H7 (cell line): ENCODE data around the gene SETBP1. TPM values are rescaled to one million over a fixed set of nuclear protein-coding genes. Genes with fewer than 3 reads are reported as not detected.

Experiments used
- DNase-seq: peaks from one replicate; pipeline ENCODE4 v3.0.0; 2012
- H3K27me3 ChIP-seq: 2 replicates; pipeline ENCODE4 v1.6.0; 2011; ENCODE audit warnings: mild to moderate bottlenecking, low read length; ENCODE audit not compliant: control insufficient read depth, insufficient read depth
- H3K36me3 ChIP-seq: replicated peaks from 2 replicates; pipeline ENCODE4 v1.5.1; 2011; ENCODE audit warnings: low read length; ENCODE audit not compliant: control insufficient read depth, insufficient read depth
- H3K4me3 ChIP-seq: 2 replicates; pipeline ENCODE4 v1.5.1; 2011; ENCODE audit warnings: low read depth, mild to moderate bottlenecking, control low read depth, low read length, moderate library complexity; ENCODE audit not compliant: insufficient read depth
- total RNA-seq: library from RNA; depleted of rRNA; stranded (reverse); fragments of >200 nt; shearing (Covaris generic); gene quantifications from 2 replicates; pipeline ENCODE4 v1.2.3, GENCODE V29; 2014

SETBP1 gene
- total RNA-seq, 1 experiment from 2014 or later, result 1.8 TPM

DNA sequence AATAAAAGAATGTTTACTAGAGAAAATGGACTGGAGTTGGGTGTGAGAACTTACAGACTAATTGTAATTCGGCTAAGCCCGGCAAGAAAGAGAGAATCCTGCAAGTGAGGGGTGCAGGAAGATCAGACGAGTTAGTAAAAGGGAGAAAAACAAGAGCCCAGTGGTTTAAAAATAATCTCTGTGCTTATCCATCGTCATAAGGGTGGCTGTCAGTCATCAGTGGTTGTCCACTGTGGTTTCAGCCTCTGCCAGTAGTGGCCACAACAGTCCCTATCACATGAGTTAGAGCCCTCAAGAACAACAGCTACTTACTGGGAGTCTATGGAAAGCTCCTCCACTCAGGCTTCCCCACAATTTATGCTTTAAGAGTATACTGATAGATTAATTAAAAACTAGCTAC lies 239.8 kb downstream of the SETBP1 start:
- no peaks in the 10 kb centered on the region for H3K27me3 ChIP-seq
- H3K4me3 ChIP-seq, result no peak overlapping the region
- no peaks in the 10 kb centered on the region for H3K36me3 ChIP-seq
- no peak for DNase-seq

DNA sequence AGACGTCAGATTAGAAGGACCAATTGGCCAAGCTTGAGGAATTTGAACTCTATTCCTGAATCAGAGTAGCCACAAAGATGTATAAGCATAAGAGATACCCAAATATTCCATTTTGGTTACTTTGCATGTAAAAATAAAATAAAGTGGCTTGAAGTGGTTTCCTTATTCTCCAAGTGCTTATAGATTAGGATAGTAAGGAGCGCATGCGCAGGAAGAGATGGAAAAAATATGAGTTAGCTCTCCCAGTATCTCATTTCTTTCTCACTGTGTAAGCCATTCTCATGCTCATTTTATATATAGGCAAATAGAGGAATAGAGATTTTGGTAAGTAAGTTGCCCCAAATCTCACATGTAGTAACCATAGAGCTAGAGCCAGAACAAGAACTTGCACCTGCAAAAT lies 241.3 kb downstream of the SETBP1 start:
- DNase-seq, result no peak
- no peaks in the 10 kb centered on the region for H3K36me3 ChIP-seq

GRCh38 chr18:44922968-44923367 lies 242.3 kb downstream of the SETBP1 start:
- H3K27me3 ChIP-seq, result no peaks in the 10 kb centered on the region
- DNase-seq, result no peak
- no peak overlapping the region for H3K4me3 ChIP-seq
- no peaks in the 10 kb centered on the region for H3K36me3 ChIP-seq

More for the DNA sequence above, 241.3 kb downstream of the SETBP1 start:
- Histone ChIP-seq H3K27me3 (no peaks in the 10 kb centered on the region), H3K4me3 (no peak overlapping the region)

- no peak overlapping the region for H3K4me3 ChIP-seq
- H3K27me3 ChIP-seq, result no peaks in the 10 kb centered on the region
- no peaks in the 10 kb centered on the region for H3K36me3 ChIP-seq
- no peak for DNase-seq
Measured at GRCh38 chr18:44924785-44925499, 244.3 kb downstream of the SETBP1 start.

DNA sequence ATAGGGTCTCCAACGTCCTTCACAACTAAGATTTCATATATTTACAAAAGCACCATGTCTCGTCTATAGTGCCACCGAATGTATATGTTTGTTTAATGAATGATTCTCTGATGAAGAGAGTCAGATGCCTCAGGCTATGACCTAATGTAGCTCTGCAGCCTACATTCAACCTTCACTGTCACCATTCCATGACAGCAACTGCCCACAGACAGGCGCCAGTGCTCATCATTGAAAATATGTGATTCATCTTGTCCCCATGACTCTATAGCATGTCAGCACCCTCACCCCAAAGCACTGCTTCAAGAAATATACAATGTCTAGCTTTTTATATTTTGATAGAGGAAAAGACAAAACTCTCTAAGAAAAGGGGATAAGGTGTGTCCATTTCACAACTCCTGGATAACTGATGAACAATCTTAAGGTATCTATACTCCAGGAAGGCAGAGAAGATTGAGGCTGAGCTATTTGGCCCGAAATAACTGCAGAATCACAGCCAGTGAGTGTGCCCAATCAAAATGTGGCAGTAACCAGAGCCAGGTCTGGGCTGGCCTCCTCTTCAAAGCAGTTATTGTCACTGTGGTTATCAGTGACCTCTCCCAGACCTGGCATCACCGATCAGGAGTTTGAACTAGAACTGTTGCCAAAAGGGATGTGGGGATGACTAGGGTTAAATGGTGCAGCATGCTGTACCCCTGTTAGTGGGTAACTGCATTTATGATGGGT lies 246.6 kb downstream of the SETBP1 start:
- Histone ChIP-seq H3K4me3 (no peak overlapping the region), H3K36me3 (no peaks in the 10 kb centered on the region), H3K27me3 (no peaks in the 10 kb centered on the region)
- no peak for DNase-seq

DNA sequence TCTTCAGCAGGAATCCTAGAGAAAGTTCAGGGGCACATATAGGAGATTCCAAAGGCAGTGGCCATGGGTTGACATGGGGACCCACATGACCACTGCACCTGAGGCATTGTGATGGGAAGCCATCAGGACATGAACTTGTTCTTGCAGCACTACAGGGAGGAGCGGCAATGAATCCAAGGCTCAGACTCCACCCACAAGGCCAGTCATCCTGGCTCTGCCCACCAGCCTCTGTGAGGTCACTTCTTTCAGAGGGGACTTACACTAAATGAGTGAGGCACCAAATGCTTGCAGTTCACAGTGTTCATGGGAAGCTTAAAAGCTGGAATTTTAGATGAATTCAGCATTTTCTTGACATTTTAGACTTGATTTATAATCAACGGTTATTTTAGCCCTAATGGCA lies 254.2 kb downstream of the SETBP1 start:
- no peak for DNase-seq
- Histone ChIP-seq H3K36me3 (no peaks in the 10 kb centered on the region), H3K27me3 (no peaks in the 10 kb centered on the region), H3K4me3 (no peak overlapping the region)

DNA sequence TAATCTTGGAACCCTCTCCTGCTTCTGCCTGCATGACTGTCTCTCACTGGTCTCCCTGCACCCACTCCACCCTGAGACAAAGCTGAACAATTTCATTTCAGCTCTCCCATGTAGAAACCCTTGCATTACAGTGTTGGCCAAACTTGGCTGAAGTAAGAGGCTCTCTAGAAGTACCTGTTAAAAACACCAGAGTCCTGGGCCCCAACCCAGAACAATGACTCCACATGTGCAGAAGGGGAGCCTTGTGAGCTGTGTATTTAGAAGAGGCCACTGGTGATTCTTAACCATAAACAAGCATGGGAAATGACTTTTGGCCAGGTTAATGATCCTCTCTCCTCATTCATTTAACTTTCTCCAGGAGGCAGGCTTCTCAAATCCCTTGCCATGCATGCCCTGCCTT lies 254.8 kb downstream of the SETBP1 start:
- Histone ChIP-seq H3K36me3 (no peaks in the 10 kb centered on the region), H3K4me3 (no peak overlapping the region), H3K27me3 (no peaks in the 10 kb centered on the region)
- DNase-seq, result no peak

DNA sequence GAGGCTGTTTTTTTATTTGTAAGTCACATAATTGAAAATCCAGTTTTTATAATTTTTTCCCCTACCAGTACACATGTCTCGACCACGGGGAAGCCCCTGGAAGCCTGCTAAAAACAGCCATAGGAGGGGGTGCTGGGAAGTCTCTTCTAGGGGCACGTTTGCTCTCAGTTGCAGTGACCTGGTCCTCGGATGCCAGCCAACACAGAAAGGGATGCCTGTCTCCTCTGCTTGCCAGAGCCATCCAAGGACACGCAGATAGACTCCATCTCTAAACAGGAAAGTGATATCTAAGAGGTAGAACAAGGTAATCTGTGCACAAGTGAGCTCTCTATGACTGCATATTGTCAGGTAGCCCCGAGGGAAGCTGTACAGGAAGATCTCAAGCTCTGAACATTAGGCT lies 255.8 kb downstream of the SETBP1 start:
- Histone ChIP-seq H3K36me3 (no peaks in the 10 kb centered on the region), H3K4me3 (no peak overlapping the region), H3K27me3 (no peaks in the 10 kb centered on the region)
- DNase-seq, result no peak

DNA sequence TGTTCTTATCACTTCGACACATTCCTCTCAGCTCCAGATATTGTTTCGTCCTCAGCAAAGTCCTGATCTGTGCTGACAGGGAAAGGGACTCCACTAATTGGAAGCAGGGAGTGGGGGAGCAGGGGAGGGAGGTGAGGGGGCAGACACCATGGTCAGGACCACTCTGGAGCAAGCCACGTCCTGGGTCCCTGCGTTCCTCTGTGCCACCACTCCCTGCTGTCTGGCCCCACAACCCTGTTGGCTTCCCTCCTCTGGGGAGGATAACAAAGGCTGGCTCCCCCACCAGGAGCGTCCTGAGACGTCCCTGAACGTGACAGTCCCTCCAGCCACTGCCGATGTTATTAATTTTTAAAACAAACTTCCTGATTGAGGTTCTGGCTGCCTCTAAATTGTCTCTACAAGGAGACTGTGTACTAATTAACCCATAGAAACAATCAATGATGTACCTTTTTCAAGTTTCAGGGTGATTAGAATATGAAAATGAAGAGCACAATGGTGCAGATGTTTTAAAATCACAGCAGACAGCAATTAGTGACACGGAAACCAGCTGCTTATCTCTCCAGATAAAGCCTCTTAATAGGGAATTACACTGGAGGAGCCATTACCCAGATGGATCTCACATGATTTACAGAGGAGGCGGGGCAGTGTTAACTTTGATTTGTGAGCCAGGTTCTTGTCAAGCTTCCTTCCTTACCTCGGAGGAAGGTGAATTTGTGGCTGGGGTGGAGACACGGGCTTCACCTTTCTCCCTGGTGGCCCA lies 257.5 kb downstream of the SETBP1 start:
- no peaks in the 10 kb centered on the region for H3K36me3 ChIP-seq
- no peak overlapping the region for H3K4me3 ChIP-seq
- no peak for DNase-seq
- H3K27me3 ChIP-seq, result no peaks in the 10 kb centered on the region

- H3K4me3 ChIP-seq, result no peak overlapping the region
- no peaks in the 10 kb centered on the region for H3K27me3 ChIP-seq
- peak; percentile 30 for DNase-seq
- no peaks in the 10 kb centered on the region for H3K36me3 ChIP-seq
Measured at GRCh38 chr18:44938720-44939665, 258.3 kb downstream of the SETBP1 start.

DNA sequence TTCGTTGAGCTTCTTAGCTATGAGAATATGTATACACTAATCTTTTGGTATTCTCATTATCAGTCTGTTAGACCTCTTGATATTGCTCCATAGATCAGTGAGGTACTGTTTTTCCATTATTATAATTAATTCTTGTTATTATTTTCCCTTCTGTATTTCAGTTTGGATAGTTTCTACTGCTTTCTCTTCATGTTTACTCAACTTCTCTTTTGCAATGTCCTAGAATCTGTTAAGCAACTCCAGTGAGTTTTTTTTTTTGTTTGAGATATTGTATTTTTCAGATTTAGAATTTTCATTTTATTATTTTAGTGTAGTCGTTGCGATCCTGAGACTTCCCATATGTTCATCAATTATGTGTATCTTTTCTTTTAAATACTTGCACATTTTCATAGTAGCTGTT lies 260.8 kb downstream of the SETBP1 start:
- DNase-seq, result no peak
- Histone ChIP-seq H3K27me3 (no peaks in the 10 kb centered on the region), H3K36me3 (no peaks in the 10 kb centered on the region), H3K4me3 (no peak overlapping the region)

GRCh38 chr18:44942073-44942472 lies 261.4 kb downstream of the SETBP1 start:
- H3K4me3 ChIP-seq, result no peak overlapping the region
- H3K36me3 ChIP-seq, result no peaks in the 10 kb centered on the region
- no peaks in the 10 kb centered on the region for H3K27me3 ChIP-seq
- no peak for DNase-seq

- Histone ChIP-seq H3K36me3 (no peaks in the 10 kb centered on the region), H3K27me3 (no peaks in the 10 kb centered on the region), H3K4me3 (no peak overlapping the region)
- peak; percentile 49 for DNase-seq
Measured at GRCh38 chr18:44943311-44943881, 262.7 kb downstream of the SETBP1 start.

GRCh38 chr18:44944461-44944860 lies 263.8 kb downstream of the SETBP1 start:
- Histone ChIP-seq H3K36me3 (no peaks in the 10 kb centered on the region), H3K4me3 (no peak overlapping the region), H3K27me3 (no peaks in the 10 kb centered on the region)
- no peak for DNase-seq
